GM12875 (cell line): ENCODE data around the gene NDUFA5.

Source experiments
- H3K4me3 ChIP-seq: one replicate; pipeline ENCODE4 v1.5.1; 2011; ENCODE audit warnings: low read depth, low read length, control low read depth
- TF ChIP-seq, protein P1 (sequence below): IDR thresholded peaks from 2 replicates; pipeline ENCODE4 v1.5.1; 2011; ENCODE audit warnings: low read depth, mild to moderate bottlenecking, control low read depth, inconsistent platforms, low read length, moderate library complexity, borderline replicate concordance; ENCODE audit not compliant: insufficient read depth

The NDUFA5 gene

GRCh38 chr7:123557398-123558288, at the start of gene NDUFA5:
Gene NDUFA5, minus strand, starts transcription at chr7:123557818. Its CDS starts 23 bp downstream, at chr7:123557795.
- H3K4me3 ChIP-seq = peak within 1 kb of the TSS; percentile 86
- TF ChIP-seq, protein P1, sequence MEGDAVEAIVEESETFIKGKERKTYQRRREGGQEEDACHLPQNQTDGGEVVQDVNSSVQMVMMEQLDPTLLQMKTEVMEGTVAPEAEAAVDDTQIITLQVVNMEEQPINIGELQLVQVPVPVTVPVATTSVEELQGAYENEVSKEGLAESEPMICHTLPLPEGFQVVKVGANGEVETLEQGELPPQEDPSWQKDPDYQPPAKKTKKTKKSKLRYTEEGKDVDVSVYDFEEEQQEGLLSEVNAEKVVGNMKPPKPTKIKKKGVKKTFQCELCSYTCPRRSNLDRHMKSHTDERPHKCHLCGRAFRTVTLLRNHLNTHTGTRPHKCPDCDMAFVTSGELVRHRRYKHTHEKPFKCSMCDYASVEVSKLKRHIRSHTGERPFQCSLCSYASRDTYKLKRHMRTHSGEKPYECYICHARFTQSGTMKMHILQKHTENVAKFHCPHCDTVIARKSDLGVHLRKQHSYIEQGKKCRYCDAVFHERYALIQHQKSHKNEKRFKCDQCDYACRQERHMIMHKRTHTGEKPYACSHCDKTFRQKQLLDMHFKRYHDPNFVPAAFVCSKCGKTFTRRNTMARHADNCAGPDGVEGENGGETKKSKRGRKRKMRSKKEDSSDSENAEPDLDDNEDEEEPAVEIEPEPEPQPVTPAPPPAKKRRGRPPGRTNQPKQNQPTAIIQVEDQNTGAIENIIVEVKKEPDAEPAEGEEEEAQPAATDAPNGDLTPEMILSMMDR = no peak

DNA sequence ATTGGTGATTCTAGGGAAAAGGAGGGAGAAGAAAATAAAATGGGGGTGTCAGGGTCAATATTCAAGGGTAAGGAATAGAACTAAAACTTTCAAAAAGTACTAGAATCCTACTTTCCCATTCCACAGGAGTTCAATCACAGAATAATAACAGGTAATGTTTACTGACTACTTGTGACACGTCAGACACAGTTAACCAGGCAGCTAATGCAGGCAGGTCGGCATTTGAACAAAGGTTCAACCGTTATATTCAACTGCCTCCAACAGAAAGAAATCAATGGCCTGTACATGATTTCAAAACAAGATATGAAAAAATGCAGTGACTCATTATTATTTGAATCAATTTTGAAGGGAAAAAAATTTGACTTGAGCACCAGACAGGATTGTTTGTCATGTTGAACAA, 47.1 kb upstream of the NDUFA5 start:
- H3K4me3 ChIP-seq = no peak overlapping the region
- TF ChIP-seq, protein P1 = no peak

GRCh38 chr7:123602648-123603047, 45.0 kb upstream of the NDUFA5 start:
- H3K4me3 ChIP-seq = no peak overlapping the region

GRCh38 chr7:123601530-123601929, 43.9 kb upstream of the NDUFA5 start, which contains the start of gene ASB15:
Gene ASB15, plus strand, starts transcription at chr7:123601821. Its CDS starts 12,682 bp downstream, at chr7:123614503.
- no peak within 1 kb of the TSS for H3K4me3 ChIP-seq
- TF ChIP-seq, protein P1 = no peak

More at GRCh38 chr7:123602648-123603047, 45.0 kb upstream of the NDUFA5 start:
- TF ChIP-seq, protein P1 = no peak

DNA sequence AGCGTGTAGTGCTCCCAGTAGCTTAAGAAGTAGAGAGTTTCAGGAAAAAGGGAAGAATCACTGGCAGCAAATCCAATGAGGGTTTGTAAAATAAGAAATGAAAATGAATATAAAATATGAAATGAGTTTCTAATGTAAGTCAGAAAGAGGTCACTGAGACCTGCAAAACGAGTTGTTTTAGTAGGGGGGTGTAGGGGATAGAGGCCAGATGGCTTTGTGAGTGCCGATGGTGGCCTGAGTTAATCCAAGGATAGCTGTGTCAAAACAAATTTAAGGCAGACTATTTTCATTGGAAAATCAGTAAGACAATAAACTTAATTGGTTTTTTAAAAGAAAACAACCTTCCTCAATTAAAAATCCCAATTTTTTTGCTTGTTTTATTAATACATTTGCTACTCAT, 43.3 kb upstream of the NDUFA5 start:
- TF ChIP-seq, protein P1 = no peak
- H3K4me3 ChIP-seq = no peak overlapping the region

- no peak overlapping the region for H3K4me3 ChIP-seq
- TF ChIP-seq, protein P1 = no peak
Measured at GRCh38 chr7:123599766-123600165, 42.1 kb upstream of the NDUFA5 start.

- no peak overlapping the region for H3K4me3 ChIP-seq
- TF ChIP-seq, protein P1 = no peak
Measured at GRCh38 chr7:123598657-123599056, 41.0 kb upstream of the NDUFA5 start.
